ENCODE measurements around the gene SLC22A23. TPM values are rescaled to one million over a fixed set of nuclear protein-coding genes. Genes with fewer than 3 reads are reported as not detected.
"Not testable (repeated sequence)": the region's sequence is repeated elsewhere in the genome, so short reads cannot be mapped to it uniquely, and the experiment has no call there.

Gene SLC22A23
- total RNA-seq, 1 donor from 2014 or later: 10.3 TPM

DNA sequence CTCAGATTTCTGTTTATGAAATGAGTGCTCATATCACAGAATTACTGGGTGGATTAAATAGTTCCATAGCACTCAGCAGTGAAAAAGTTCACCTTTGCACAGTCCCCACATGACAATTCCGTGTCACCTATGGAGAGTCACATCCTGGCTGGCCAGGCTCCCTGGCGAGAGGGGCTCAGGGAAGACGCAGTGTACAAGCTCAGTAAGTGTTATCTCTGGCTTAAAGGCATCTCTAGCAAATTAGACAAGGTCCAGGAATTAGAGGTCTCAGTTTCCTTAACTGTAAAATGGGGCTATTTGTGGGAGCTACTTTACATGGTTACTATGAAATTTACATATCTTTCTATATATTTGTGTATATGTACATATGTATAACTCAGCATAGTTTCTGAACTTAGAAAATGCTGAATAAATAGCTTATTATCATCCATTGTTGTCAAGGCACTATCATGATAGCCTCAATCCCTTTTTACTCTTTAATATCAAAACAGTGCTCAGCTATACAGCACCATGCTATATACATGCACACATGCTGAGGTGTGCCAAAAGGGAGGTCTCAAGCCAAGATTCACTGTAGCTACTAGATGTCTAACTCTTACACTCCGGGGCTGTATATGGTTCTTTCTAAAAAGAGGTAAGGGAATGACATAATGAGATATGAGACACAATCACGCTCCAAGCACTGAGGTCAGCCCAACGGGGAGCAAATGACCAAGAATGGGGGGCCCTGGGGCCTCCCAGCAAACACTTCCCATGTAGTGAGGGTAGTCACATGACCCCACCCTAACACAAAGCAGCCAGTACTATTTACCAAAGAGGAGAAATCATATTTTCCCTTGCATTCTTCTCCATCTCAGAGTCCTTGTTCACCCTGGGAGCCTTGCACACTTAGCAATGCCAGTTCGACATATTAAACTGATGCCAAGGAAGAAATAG is 59.4 kb downstream of the SLC22A23 start:
- intact Hi-C loops (cut with DNase I): no loop called here
- ATAC-seq (no peak), DNase-seq (ENCODE audit: low spot score) (no peak)

DNA sequence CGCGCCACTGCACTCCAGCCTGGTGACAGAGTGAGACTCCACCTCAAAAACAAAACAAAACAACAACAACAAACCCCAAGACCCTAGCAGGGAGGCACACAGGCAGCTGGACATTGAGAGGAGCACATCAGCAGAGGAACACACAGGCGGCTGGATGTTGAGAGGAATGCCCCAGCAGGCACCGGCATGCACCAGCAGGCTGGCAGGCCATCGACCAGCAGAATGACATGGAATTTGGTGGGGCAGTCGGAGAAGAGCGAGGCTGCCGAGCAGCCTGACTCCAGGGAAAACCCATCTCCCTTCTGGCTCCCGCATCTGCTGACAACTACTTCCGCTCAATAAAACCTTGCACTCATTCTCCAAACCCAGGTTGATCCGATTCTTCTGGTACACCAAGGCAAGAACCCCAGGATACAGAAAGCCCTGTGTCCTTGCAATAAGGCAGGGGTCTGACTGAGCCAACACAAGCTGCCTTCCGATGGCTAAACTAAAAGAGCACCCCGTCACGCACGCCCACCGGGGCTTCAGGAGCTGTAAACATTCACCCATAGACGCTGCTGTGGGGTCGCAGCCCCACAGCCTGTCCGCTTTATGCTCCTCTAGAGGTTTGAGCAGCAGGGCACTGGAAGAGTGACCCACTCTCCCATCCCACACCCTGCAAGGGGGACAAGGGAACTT is 60.2 kb downstream of the SLC22A23 start:
- intact Hi-C loops (cut with DNase I): no loop called here
- ATAC-seq: no peak
- no peak for DNase-seq (ENCODE audit: low spot score)

DNA sequence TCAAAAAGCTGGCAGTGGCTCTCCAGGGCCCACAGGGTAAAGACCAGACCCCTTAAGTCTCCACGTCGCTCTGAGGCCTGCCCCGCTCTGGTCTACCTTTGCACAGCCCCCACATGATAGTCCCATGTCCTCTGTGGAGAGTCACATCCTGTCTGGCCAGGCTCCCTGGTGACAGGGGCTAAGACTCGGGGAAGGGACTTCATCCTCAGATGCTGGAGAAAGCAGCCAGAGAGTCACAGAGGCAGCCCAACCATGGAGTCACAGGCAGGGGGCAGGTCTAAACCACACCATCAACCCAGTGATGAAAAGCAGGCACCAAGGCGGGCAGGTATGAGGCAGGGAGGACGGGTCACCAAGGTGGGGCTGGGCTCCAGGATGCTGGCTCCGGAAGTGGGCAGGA is 62.2 kb downstream of the SLC22A23 start:
- no peak for ATAC-seq
- no peak for DNase-seq (ENCODE audit: low spot score)
- intact Hi-C loops (cut with DNase I): no loop called here

DNA sequence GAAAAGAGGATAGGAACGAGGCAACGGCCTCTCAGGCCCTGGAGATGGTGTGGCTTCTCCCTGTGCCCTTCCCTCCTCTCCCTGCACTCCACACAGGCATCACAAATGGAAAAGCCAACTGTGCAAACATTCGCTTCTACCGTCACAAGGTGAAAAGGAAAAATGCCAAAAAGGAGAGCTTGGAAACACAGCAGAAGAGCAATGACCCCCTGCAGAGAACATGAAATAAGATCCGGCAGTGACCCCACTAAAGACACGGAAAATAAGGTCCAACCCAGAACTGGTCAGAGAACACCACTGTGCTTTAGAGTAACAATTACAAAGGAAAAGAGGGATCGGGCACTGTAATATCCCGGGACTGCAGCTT is 63.0 kb downstream of the SLC22A23 start:
- no peak for ATAC-seq
- intact Hi-C loops (cut with DNase I): no loop called here

DNA sequence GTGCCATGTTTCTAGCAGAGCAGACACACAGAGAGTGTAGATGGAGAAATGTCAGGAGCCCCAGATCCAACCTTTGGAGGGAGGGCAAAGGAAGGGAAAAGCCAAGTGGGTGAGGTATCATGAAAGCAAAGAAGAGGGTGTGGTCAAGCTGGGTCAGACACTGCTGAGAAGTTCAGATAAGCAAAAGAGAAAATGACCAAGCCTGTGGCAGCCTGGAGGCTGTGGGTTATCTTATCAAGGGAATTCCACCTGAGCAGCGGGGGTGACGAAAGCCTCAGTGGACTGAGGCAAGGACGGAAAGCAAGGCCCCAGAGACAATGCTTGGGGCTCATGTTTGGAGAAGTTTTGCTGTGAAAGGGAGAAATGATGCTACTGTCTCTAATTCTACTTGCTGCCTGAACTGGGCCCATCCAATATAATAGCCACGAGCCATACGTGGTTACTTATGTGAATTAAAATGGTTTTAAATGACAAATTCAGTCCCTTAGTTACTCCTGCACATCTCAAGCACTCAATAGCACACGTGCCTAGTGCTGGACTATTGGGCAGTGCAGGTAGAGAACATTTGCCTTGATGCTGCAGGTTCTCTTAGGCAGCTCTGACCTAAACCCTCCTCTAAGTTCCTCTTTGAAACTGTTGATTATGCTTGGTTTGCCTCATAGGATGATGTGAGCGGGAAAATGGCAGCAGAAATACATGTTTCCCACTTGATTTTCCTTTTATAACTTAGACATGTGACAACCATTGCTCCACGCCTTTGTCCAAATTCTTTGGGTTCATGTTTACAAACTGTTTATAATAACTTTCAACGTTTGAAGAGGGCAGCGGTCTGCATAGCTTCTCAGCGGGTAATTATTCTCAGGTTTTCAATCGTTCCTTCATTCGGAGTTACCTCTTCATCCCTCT is 63.7 kb downstream of the SLC22A23 start:
- intact Hi-C loops (cut with DNase I): no loop called here
- no peak for ATAC-seq

More for the DNA sequence above, 63.0 kb downstream of the SLC22A23 start:
- no peak for DNase-seq (ENCODE audit: low spot score)

DNA sequence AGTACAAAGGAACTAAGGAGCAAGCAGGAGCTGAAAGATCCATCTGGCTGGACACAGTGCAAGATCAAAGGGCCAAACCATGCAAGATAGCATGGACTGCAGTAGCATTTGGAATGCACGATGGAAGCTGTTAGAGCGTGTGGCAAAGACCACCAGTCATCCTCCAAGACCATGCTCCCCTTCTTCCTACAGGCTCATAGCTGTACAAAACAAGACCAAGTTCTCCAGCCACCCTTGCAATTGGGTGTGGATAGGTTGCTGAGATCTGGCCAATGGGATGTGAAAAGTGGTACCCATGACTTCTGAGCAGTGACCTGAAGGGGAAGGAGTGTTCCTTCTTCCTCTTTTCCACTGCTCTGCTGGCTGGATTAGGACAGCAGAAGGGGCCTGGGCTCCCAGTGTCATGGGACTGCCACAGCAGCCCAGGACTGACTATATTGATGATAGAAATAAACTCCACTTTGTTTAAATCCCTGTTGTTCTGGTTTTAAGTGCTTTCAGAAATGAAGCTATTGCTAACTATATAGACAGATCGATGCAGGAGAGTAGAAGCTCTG is 64.9 kb downstream of the SLC22A23 start:
- ATAC-seq (no peak), DNase-seq (ENCODE audit: low spot score) (no peak)
- intact Hi-C loops (cut with DNase I): no loop called here

More for the DNA sequence above, 63.7 kb downstream of the SLC22A23 start:
- DNase-seq (ENCODE audit: low spot score): no peak

DNA sequence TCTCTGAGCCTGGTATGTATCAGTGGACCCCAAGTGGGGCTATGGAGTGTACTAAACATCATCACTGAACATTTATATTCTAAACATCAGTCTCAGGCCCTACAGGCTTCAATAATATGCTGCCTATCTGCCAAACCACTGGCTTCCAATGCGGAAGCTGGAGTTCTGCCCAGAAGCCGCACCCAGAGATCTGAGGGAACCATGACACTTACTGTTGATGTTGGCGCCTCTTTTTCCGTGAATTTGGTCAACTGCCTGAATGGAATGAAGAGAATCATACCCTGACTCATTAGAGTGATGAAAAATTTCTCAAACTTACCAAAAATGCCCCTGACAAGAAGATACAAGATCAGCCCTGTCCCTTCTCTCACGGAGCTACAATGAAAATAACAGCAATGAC is 66.2 kb downstream of the SLC22A23 start:
- peak; percentile 90 for ATAC-seq
- DNase-seq (ENCODE audit: low spot score): peak; percentile 92
- intact Hi-C loops (cut with DNase I): no loop called here

DNA sequence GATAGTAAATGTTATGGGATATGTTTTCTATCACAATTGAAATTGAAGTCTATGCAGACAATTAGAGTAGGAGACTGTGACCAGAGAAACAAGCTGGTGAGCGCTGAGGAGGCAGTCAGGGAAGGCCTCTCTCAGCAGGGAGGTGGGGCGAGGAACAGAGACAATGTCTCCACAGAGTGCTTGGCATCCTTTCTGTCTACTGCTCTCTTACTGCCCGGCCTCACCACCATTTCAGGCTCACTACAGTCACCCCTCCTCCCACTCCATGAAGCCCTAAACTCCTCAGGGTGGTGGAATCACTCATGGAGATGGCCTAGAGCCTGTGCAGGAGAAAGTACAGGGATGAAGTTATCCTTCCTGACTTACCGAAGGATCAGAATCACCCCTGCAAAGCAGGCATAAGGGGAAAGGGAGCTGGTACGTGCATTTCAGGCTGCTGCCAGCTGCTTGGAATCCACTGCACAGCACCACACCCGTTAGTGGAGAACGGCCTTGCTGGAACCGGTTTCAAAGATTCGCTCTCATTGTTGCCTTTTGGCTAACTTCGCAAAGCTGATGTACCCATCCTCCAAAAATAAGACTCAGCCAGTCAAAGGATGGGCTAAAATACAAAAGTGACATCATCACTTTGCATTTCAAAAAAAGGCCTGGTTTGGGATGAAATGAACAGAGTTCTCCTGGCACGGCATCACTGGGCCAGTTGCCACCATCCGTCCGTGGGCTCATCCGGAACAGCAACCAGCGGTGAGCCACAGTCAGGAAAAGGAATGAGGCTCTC is 67.3 kb downstream of the SLC22A23 start:
- peak; percentile 70 for ATAC-seq
- DNase-seq (ENCODE audit: low spot score): peak; percentile 75
- intact Hi-C loops (cut with DNase I): no loop called here

DNA sequence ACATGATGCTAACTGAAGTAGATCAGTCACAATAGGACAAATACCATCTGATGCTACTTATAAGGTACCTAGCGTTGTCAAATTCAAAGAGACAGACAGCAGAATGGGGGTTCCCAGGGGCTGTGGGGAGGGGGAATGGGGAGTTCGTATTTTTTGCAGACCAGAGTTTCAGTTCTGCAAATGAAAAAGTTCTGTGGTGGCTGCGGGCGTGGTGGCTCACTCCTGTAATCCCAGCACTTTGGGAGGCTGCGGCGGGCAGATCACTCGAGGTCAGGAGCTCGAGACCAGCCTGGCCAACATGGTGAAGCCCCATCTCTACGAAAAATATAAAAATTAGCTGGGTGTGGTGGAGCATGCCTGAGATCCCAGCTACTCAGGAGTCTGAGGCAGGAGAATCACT is 68.1 kb downstream of the SLC22A23 start:
- DNase-seq (ENCODE audit: low spot score) (no peak), ATAC-seq (no peak)
- intact Hi-C loops (cut with DNase I): no loop called here

DNA sequence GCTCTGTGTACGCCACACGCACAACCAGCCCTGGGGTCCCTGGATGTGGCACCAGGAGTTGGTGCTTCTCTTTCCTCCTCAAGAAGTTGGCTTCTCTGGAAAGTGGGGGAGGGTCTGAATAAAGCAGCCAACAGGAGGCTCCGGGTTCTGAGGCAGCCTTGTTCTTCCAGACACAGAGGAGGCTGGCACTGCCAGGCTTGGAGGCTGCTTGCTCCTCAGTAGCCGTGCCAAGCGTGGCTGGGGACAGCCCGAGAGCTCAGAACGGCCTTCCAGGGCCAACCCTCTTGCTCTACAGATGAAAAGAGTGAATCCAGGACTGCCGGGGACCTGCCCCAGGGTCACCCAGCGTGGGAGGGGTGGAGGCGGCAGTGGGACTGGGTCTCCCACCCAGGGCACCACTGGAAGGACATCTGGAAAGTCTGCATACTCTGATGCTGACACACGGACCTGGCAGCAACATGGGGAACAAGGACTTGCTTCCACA is 70.4 kb downstream of the SLC22A23 start:
- ATAC-seq (no peak), DNase-seq (ENCODE audit: low spot score) (no peak)
- intact Hi-C loops (cut with DNase I): no loop called here

DNA sequence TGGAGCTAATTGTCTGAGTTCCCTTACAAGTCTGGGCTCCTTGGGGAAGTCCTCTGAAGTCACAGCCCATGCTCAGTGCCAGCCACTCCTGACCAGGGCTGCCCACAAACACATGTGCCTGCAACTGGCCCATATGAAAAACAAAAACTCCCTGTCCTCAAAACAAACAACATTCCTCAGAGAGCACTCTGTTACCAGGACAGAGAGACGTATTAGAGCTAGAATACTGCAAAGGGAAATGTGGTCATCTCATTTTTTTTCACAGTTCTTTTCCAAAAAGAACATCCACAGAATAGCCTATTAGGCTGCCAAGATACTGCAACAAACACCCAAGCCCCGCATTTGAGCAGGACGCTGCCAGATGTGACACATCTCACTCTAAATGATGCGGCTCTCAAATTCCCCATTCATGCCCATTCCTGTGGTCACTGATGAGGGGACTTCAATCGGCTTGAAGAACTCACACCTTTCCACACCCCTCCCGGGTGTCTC is 71.1 kb downstream of the SLC22A23 start:
- intact Hi-C loops (cut with DNase I): no loop called here
- DNase-seq (ENCODE audit: low spot score) (no peak), ATAC-seq (peak; percentile 76)

DNA sequence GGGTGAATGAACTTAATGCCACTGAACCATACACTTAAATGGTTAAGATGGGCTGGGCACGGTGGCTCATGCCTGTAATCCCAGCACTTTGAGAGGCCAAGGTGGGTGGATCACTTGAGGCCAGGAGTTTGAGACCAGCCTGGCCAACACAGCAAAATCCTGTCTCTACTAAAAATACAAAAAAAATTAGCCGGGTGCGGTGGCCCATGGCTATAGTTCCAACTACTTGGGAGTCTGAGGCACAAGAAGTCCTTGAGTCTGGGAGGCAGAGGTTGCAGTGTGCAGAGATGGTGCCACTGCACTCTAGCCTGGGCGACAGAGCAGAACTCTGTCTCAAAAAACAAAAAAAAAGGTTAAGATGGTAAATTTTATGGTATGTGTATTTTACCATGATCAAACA is 71.7 kb downstream of the SLC22A23 start:
- DNase-seq (ENCODE audit: low spot score); intact Hi-C loops (cut with DNase I): not testable (repeated sequence)
- ATAC-seq: peak; percentile 9

DNA sequence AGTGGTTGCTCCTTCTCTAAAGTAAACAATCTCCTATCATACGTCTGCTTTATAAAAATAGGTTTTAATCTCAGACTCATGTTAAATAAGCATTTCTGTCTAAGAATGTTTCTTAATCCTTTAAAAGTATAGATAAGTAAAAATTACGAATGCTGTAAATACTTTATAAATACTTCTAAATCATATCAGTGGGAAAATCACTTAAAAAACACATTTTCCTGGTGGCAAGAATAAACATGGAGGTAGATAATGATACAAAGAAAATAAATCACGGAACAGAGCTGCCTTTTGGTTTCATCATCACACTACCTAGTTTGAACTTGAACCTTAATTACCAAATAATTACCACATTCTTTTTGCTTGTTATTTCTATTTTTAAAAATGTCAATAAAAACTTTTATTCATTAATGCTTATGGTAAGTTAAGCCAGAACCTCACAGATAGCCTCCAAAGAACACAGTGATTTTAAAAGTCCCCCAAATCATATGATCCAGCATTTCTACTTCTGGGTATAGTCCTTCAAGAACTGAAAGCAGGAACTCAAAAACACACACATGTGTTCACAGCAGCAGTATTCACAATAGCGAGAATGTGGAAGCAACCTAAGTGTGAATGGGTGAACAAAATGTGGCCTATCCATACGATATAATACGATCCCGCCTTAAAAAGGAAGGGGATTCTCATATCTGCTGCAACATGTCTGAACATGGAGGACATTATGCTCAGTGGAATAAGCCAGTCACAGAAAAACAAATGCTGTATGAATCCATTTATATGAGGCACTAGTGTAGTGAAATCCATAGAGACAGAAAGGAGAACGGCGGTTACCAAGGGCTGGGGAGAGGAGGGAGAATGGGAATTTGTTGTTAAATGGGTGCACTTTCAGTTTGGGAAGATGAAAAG is 72.4 kb downstream of the SLC22A23 start:
- intact Hi-C loops (cut with DNase I): no loop called here
- DNase-seq (ENCODE audit: low spot score): no peak
- no peak for ATAC-seq

DNA sequence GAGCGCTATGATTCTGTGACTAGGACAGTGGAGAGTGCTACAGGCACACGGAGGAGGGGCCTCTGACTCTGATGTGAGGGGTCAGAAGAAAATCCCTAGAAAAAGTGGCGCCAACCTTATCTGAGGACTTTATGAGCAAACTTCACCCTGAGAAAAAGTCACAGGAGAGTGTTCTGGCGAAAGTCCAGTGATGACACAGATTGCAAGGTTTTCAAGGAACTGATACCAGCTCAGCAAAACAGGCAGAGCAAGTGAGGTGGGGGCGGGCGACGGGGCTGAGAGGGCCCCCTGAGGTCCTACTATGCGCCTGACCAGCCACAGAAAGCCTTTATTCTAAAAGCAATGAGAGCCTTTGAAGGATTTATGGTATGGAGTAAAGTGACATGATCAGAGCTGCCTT is 73.3 kb downstream of the SLC22A23 start:
- no peak for DNase-seq (ENCODE audit: low spot score)
- no peak for ATAC-seq
- intact Hi-C loops (cut with DNase I): no loop called here

DNA sequence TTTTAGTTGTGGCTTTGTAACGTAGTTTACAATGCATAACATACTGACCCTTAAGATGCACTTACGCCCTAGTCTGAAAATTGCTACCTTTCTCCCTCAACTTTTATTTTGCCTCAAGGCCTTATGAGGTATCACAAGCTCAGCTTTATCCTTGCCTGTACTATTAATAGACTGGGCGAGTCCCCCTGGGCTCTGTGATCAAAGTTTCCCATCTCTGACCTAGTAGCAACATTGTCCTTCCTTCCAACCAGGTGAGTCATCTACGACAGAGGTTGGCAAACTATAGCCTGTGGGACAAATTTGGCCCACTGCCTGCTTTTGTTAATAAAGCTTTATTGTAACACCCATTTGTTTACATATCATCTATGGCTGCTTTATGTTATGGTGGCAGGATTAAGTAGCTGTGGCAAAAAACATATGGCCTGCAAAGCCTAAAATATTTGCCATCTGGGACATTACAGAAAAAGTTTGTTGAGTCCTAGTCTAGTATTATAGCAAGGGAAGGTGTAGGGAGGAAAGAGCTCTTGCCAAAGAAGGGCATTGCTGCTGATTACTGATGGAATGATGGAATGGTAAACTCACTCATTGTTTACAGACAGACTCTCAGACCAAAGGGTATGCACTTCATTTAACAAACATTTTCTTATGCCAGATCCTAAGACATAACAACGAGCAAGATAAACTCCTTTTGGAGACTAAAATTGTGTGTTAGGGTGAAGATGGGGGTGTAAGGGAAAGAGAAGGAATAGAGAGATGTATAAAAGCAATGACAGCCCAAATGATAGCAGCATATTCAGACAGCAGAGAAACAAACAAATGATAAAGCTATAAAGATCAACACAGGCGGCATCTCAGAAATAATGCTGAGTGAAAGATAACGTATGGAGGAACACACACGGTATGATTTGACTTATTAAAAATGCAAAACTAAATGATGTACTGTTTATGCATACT is 74.2 kb downstream of the SLC22A23 start:
- intact Hi-C loops (cut with DNase I): no loop called here
- no peak for ATAC-seq
- peak; percentile 3 for DNase-seq (ENCODE audit: low spot score)
